Tibial nerve (tissue), 4 donors: ENCODE results near the gene KIF26A. TPM values are rescaled to one million over a fixed set of nuclear protein-coding genes. Genes with fewer than 3 reads are reported as not detected.

ENCODE experiments used
- DNase-seq, 2 donors: peaks; one replicate each; pipeline ENCODE4 v3.0.0-alpha.2; 2019; ENCODE audit warnings: low spot score in 2 of 2
- H3K27ac ChIP-seq, 4 donors: fragments of 200-600 bp; sonication (generic) in 3 of 4; one replicate each; pipeline ENCODE4 v1.5.1; 2017 to 2019; ENCODE audit warnings: mild to moderate bottlenecking in 1 of 4
- H3K27me3 ChIP-seq, 2 donors: fragments of 200-600 bp; sonication (generic) in 1 of 2; one replicate each; pipeline versions ENCODE4 v1.5.1 to v1.6.0; 2017 to 2019
- H3K36me3 ChIP-seq, 3 donors: fragments of 200-600 bp; sonication (generic); one replicate each; pipeline ENCODE4 v1.5.1; 2018 to 2019
- H3K4me1 ChIP-seq, 4 donors: fragments of 200-600 bp; sonication (generic) in 3 of 4; one replicate each; pipeline ENCODE4 v1.5.1; 2017 to 2019
- H3K4me3 ChIP-seq, 4 donors: fragments of 200-600 bp; sonication (generic) in 3 of 4; one replicate each; pipeline ENCODE4 v1.5.1; 2017 to 2019; ENCODE audit warnings: mild to moderate bottlenecking in 1 of 4, moderate library complexity in 1 of 4
- H3K9me3 ChIP-seq, 4 donors: fragments of 200-600 bp; sonication (generic) in 3 of 4; one replicate each; pipeline ENCODE4 v1.5.1; 2017 to 2019
- EP300 ChIP-seq, 2 donors: sonication (generic); formaldehyde crosslinking; IDR thresholded peaks; one replicate each; pipeline ENCODE4 v1.6.1; 2017; ENCODE audit warnings: antibody characterized with exemption in 2 of 2, mild to moderate bottlenecking in 1 of 2
- POLR2A ChIP-seq, 2 donors: fragments of 450-650 bp; IDR thresholded peaks; one replicate each; pipeline ENCODE4 v1.6.1; 2017; ENCODE audit warnings: antibody characterized with exemption in 2 of 2, mild to moderate bottlenecking in 2 of 2, moderate library complexity in 2 of 2
- WGBS, 2 donors: methylation state at CpG; one replicate each; pipeline ENCODE4 v1.1.5; 2018; 5-methylcytosine and 5-hydroxymethylcytosine counted together
- total RNA-seq, 4 donors: library from RNA; depleted of rRNA; stranded (reverse); fragments of >200 nt; gene quantifications; one replicate each; pipeline ENCODE4 v1.1.0, GENCODE V29; 2016
- TF ChIP-seq, protein P1 (sequence below), 5 experiments: fragments of 200-600 bp in 3 of 5; fragments of 450-650 bp in 2 of 5; sonication (generic) in 3 of 5; IDR thresholded peaks; one replicate each; pipeline ENCODE4 v1.5.1; 2016 to 2019; ENCODE audit warnings: antibody characterized with exemption in 5 of 5, mild to moderate bottlenecking in 3 of 5, moderate library complexity in 2 of 5

Gene KIF26A
- total RNA-seq, 4 donors from 2014 or later, result 2.6 to 4.2 (median 3.3) TPM

DNA sequence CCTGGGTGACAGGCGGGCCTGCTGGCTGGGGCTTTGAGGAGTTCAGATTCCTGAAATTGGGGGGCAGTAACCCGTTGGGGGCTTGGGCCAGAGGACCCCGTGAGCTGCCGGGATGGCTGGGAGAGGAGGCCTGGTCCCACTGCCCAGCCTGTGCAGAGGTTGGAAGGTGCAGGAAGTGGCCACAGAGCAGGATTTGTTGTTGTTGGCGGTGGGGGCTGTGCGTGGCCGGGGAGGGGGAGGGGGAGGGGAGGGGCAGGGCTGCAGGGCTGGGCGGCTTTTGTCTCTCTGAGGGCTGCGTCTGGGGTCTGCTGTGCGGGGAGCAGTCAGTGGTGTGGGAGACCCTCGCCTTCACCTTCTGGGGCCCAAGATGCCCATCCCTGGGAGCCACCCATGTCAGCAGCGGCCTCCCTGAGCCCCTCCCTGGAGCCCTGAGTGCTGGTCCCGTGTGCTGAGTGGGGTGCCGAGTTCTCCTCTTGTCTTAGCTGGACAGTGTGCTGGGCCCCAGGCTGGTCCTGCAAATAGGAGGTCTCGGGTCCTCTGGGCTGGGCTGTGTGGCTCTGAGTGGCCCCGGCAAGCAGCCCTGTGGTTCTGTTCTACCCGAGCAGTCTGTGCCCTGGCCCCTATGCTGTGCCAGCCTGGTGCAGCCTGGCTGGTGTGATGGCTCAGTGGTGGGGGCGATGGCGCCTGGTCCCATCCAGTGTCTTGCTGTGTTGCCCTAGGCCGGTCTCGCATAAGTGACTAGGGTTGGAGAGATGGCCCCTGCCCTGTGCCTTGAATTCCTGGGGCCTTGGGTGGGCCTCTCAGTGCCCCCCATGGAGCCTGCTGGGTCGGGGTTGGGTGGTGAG is 10.3 kb downstream of the KIF26A start:
- Histone ChIP-seq H3K36me3 (no peaks in the 10 kb centered on the region), H3K4me1 (peaks cover 0 to 24% (median 0%) of the 10 kb centered on the region in 4 donors), H3K4me3 (no peak overlapping the region), H3K27ac (no peak overlapping the region), H3K27me3 (peaks cover 0 to 3% of the 10 kb centered on the region in 2 donors), H3K9me3 (no peaks in the 10 kb centered on the region)
- 45 to 46% methylated on average over 9 to 14 of the region's 22 CpGs for WGBS, 2 donors
- TF ChIP-seq POLR2A (IDR thresholded peaks at IDR 0.05) (no peak), EP300 (IDR thresholded peaks at IDR 0.05) (no peak)
- TF ChIP-seq, protein P1, sequence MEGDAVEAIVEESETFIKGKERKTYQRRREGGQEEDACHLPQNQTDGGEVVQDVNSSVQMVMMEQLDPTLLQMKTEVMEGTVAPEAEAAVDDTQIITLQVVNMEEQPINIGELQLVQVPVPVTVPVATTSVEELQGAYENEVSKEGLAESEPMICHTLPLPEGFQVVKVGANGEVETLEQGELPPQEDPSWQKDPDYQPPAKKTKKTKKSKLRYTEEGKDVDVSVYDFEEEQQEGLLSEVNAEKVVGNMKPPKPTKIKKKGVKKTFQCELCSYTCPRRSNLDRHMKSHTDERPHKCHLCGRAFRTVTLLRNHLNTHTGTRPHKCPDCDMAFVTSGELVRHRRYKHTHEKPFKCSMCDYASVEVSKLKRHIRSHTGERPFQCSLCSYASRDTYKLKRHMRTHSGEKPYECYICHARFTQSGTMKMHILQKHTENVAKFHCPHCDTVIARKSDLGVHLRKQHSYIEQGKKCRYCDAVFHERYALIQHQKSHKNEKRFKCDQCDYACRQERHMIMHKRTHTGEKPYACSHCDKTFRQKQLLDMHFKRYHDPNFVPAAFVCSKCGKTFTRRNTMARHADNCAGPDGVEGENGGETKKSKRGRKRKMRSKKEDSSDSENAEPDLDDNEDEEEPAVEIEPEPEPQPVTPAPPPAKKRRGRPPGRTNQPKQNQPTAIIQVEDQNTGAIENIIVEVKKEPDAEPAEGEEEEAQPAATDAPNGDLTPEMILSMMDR (IDR thresholded peaks at IDR 0.05), result no peak
- no peak for DNase-seq

DNA sequence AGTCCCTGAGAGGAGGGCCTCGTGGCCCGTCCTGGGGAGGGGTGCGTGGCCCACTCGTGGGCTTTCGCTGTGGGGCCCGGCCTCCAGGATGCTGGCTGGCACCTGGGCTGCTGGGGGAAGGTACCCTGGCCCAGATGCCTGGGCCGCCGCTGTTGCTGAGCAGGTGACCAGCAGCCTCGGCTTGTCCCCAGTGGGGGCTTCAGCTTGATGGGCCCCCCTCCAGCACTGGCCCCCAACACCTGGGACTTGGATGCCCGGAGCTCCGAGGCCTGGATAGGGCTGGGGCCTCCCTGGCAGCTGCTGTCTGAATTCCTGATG is 10.8 kb downstream of the KIF26A start:
- Histone ChIP-seq H3K4me3 (no peak overlapping the region), H3K36me3 (no peaks in the 10 kb centered on the region), H3K27ac (no peak overlapping the region), H3K27me3 (peaks cover 0 to 3% of the 10 kb centered on the region in 2 donors), H3K9me3 (no peaks in the 10 kb centered on the region), H3K4me1 (peaks cover 0 to 24% (median 0%) of the 10 kb centered on the region in 4 donors)
- 78% methylated on average over 10 of the region's 11 CpGs; no CpG with 5 or more reads in 1 of the 2 donors for WGBS, 2 donors
- TF ChIP-seq POLR2A (IDR thresholded peaks at IDR 0.05), result no peak
- TF ChIP-seq, protein P1 (IDR thresholded peaks at IDR 0.05), result no peak
- no peak for TF ChIP-seq EP300 (IDR thresholded peaks at IDR 0.05)
- DNase-seq, result no peak

DNA sequence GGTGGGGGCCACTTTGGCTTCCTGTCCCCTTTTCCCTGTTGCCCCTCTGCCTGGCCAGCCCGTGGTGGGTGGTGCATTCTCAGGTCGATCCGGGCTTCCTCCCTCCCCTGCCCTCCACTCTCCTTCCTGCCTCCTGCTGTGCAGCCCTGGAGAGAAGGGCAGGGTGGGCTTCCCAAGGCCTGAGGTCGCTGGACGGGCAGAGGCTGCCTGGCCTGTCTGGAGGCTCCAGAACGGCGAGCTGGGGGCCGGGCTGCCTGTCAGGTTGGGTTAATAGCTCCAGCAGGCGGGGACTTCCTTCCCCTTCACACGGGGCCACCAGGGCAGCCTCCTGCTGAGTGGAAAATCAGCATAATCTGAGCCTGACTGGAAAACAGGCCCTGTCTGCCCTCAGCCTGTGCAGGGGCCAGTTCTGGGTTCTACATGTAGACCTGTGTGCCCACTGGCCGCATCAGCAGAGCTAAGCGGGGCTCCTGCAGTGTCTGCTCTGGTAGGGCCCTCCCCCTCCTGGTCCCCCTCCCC is 11.3 kb downstream of the KIF26A start:
- Histone ChIP-seq H3K4me3 (no peak overlapping the region), H3K27ac (no peak overlapping the region), H3K4me1 (peaks cover 0 to 24% (median 0%) of the 10 kb centered on the region in 4 donors), H3K36me3 (no peaks in the 10 kb centered on the region), H3K27me3 (peaks cover 0 to 3% of the 10 kb centered on the region in 2 donors), H3K9me3 (no peaks in the 10 kb centered on the region)
- TF ChIP-seq POLR2A (IDR thresholded peaks at IDR 0.05) (no peak), EP300 (IDR thresholded peaks at IDR 0.05) (no peak)
- TF ChIP-seq, protein P1 (IDR thresholded peaks at IDR 0.05), result no peak
- 43 to 48% methylated on average over 12 of the region's 12 CpGs for WGBS, 2 donors
- no peak for DNase-seq

DNA sequence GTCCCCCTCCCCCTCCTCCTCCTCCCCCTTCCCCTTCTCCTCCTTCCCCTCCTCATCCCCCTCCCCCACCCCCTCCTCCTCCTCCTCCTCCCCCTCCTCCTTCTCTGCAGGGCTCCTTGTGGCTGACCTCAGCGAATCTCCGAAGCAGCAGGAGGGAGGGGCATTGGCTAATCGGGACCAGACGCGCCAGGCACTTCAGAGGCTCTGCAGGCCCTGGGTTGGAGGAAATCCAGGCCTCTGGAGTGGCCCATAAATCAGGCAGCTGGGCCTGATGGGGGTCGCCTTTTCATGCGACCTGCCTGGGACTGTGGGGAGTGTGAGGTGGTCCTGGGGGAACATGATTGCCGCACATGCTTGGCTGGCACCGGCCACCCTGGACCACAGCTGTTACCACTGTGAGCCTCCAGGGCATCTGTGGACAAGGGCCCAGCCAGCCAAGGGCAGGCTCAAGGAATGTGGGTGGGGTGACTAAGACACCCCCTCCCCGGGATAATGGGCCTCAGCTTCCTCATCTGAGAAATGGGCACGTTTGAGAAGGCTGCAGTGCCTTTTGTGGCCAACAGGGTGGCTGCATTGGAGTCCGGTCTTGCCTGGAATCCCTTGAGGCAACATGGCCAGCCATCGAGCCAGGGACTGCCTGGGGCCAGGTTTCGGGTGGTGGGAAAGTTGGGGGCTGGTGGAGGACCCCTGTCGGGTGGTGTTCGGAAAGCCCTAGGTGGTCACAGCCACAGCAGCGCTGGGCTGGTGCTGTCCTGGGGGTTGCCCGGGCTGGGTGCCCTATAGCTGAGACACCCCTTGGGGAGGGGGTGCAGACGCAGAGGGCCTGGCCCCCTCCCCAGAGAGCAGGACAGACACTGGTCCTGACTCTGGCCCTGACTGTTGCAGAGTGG is 12.0 kb downstream of the KIF26A start:
- Histone ChIP-seq H3K27me3 (peaks cover 0 to 3% of the 10 kb centered on the region in 2 donors), H3K36me3 (no peaks in the 10 kb centered on the region), H3K4me1 (peaks cover 0 to 26% (median 0%) of the 10 kb centered on the region in 4 donors), H3K4me3 (no peak overlapping the region), H3K27ac (no peak overlapping the region), H3K9me3 (no peaks in the 10 kb centered on the region)
- 49 to 65% methylated on average over 9 to 14 of the region's 19 CpGs for WGBS, 2 donors
- no peak for DNase-seq
- TF ChIP-seq, protein P1 (IDR thresholded peaks at IDR 0.05), result peak in 1 of 5 experiments; percentile 7
- TF ChIP-seq EP300 (IDR thresholded peaks at IDR 0.05), result no peak
- TF ChIP-seq POLR2A (IDR thresholded peaks at IDR 0.05), result no peak
